Prostate gland (tissue), 2 donors: ENCODE results near the gene AMHR2.

Source experiments
- POLR2A ChIP-seq: fragments of 450-650 bp; IDR thresholded peaks from one replicate; pipeline ENCODE4 v1.6.1; 2016; ENCODE audit warnings: antibody characterized with exemption, mild to moderate bottlenecking
- TF ChIP-seq, protein P1 (sequence below), 4 experiments: fragments of 200-600 bp in 2 of 4; fragments of 450-650 bp in 2 of 4; sonication (generic) in 2 of 4; IDR thresholded peaks; 1 replicate in 3 of 4; 2 replicates in 1 of 4; pipeline ENCODE4 v1.5.1; 2016 to 2019; ENCODE audit warnings: antibody characterized with exemption in 4 of 4, mild to moderate bottlenecking in 2 of 4, moderate library complexity in 2 of 4

DNA sequence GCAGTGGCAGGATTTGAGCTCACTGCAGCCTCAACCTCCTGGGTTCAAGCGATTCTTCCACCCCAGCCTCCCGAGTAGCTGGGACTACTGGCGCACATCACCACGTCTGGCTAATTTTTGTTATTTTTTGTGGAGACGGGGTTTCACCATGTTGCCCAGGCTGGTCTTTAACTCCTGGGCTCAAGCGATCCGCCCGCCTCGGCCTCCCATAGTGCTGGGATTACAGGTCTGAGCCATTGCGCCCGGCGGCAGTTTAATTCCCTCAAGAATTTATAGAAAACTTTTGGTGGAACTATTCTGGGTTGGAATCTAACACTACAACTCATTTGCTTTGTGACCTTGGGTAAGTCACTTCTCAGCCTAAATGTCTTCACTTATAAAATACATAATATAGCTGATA is 45.4 kb upstream of the AMHR2 start:
- TF ChIP-seq, protein P1, sequence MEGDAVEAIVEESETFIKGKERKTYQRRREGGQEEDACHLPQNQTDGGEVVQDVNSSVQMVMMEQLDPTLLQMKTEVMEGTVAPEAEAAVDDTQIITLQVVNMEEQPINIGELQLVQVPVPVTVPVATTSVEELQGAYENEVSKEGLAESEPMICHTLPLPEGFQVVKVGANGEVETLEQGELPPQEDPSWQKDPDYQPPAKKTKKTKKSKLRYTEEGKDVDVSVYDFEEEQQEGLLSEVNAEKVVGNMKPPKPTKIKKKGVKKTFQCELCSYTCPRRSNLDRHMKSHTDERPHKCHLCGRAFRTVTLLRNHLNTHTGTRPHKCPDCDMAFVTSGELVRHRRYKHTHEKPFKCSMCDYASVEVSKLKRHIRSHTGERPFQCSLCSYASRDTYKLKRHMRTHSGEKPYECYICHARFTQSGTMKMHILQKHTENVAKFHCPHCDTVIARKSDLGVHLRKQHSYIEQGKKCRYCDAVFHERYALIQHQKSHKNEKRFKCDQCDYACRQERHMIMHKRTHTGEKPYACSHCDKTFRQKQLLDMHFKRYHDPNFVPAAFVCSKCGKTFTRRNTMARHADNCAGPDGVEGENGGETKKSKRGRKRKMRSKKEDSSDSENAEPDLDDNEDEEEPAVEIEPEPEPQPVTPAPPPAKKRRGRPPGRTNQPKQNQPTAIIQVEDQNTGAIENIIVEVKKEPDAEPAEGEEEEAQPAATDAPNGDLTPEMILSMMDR (IDR thresholded peaks at IDR 0.05) = no peak
- no peak for TF ChIP-seq POLR2A
